Sigmoid colon (tissue), 4 donors: Measurements from ENCODE around the gene RBM38.

ENCODE experiments used
- CTCF ChIP-seq, 4 experiments: fragments of 450-650 bp in 3 of 4; fragments of 200-600 bp in 1 of 4; IDR thresholded peaks; one replicate each; pipeline ENCODE4 v1.5.1; 2016 to 2019; ENCODE audit warnings: antibody characterized with exemption in 4 of 4, mild to moderate bottlenecking in 3 of 4, moderate library complexity in 2 of 4
- POLR2AphosphoS5 ChIP-seq, 4 donors: sonication (generic); formaldehyde crosslinking; IDR thresholded peaks; one replicate each; pipeline ENCODE4 v1.6.1; 2017; ENCODE audit warnings: antibody characterized with exemption in 4 of 4

- TF ChIP-seq CTCF (IDR thresholded peaks at IDR 0.05) (no peak), POLR2AphosphoS5 (IDR thresholded peaks at IDR 0.05) (no peak)
Observed at GRCh38 chr20:57415771-57416170, 24.6 kb downstream of the RBM38 start.
